Lung microvascular endothelial cell (primary cell): ENCODE measurements around the gene COL4A6. TPM values are rescaled to one million over a fixed set of nuclear protein-coding genes. Genes with fewer than 3 reads are reported as not detected.

Source experiments
- DNase-seq, 2 donors: peaks; one replicate each; pipeline versions ENCODE4 v3.0.0 to v3.0.0-alpha.2; 2010; ENCODE audit warnings: low read depth in 2 of 2
- total RNA-seq: library from RNA; depleted of rRNA; stranded (reverse); fragments of >200 nt; gene quantifications from 2 replicates; pipeline ENCODE4 v1.2.1, GENCODE V29; 2014

The COL4A6 gene
- total RNA-seq, 1 donor from 2014 or later: 0.20 TPM

- no peak for DNase-seq
These were observed 277.9 kb downstream of the COL4A6 start for GRCh38 chrX:108160309-108160708.

- no peak for DNase-seq
These were observed 279.1 kb downstream of the COL4A6 start for GRCh38 chrX:108159028-108159670.

GRCh38 chrX:108157628-108158027, 280.6 kb downstream of the COL4A6 start:
- no peak for DNase-seq

DNA sequence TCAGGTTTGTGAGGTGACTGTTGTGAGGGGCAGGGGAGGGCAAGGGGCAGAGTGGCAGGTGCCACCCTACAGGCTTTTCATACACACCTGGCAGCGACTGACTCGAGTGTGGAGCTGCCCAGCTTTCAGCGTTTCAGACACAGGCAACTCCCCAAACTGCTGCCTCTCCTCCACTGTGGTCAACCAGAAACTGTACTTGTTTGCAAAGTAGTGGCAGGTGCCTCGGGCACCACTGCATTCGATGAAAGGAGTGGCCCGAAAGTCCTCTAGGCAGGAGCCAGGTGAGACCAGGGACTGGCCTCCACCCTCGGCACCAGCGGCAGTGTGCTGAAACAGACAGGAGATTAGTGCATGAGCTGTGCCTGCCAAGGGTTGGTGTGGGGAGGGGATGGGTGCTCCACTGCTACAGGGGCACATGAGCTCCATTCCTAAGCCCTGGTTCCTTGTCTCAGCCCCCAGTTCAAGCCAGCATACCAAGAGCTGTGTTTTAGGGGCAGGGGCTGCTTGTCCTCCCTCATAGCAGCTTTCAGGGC, 281.2 kb downstream of the COL4A6 start:
- DNase-seq: no peak

DNA sequence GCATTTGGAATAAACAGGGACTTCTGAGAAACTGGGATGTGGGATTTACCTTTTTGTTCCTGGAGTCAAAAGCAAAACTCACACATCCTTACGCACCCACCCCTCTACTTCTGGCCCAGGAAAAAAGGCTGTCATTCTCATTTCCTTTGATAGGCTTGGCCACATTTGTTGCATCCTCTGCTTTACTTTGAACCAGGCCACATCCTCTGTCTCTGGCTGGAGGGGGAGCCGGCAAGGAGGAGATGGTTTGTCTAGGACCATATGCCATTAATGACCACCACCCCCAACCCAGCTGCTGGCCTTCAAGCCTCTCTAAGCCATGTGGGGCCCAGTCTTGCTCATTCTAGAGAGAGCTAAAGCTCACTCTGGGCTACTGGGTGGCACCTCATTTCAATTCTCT, 282.1 kb downstream of the COL4A6 start:
- no peak for DNase-seq

DNA sequence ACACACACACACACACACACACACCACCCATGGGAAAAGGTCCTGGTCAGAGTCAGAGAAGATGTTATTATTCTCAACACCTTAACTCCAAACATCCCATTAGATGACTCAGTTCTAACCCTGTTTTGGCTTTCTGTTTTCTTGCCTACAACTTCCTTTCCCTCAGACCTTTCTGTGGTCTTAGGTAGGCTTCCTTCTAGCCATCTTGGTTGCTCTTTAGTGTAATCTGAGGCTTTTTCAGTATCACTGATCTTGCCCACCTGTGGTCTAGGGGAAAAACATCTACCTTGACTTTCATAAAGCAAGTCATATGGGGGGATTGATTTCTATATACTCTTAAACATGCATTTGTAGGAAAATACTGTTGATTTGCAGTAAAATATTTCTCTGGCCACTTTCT, 289.7 kb downstream of the COL4A6 start:
- no peak for DNase-seq

DNA sequence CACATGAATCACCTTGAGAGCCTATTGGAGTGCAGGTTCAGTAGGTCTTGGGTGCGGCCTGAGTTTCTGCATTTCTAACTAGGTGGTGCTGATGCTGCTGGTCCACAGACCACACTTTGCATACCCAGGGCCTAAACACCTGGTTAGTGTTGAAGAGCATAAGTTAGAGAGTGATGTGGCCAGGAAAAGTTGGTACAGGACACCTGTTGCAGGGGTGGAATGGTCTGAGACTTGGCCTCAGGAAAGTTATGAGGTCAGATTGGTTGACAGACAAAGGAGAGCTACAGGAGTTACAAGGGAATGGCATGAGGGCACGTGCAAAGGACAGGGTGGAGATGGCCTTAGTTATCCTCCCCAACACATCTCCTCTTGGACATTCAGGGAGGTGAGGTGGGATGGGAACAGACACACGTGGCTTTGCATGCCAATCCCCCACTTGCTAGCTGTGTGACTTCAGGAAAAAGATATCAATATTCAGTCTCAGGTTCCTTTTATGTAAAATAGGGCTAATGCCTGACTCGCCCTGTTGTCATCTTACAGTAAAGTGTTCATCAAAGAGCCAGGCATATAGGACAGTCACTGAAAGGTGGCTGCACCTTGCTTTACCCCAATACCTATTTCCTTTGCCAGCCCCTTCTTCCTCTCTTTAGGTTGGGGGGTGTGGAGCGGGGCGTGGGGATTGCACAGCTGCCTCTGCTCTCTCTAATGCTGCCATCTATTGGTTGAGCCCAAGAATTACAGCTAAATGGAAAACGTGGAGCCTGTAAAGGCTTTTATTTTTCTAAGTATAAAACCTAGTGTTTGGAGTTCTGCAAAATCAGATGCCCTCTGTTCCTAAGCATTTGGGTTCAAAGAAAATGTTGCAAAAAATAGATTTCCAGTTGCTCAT, 299.2 kb downstream of the COL4A6 start:
- peak; percentile 18 to 31 for DNase-seq

DNA sequence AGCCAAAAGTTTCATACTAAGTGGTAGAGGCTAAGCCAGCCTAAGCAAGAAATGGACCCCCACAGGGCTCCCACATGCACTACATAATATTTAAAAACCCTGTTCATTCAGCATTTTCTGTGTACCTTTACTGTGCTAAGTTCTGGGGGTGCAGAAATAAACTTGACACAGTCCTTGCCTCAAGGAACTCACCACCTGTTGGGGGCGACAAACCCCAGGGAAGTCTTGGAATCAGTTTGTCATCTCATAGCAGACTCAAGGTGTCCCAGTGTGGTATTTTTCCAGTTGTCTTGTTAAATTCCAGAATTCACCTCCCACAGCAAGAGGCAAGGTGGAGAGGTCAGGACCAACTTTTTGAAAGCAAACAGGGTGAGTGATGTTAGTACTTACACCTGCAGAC, 303.5 kb downstream of the COL4A6 start:
- DNase-seq: no peak

GRCh38 chrX:108132876-108133275, 305.3 kb downstream of the COL4A6 start:
- DNase-seq: no peak

DNA sequence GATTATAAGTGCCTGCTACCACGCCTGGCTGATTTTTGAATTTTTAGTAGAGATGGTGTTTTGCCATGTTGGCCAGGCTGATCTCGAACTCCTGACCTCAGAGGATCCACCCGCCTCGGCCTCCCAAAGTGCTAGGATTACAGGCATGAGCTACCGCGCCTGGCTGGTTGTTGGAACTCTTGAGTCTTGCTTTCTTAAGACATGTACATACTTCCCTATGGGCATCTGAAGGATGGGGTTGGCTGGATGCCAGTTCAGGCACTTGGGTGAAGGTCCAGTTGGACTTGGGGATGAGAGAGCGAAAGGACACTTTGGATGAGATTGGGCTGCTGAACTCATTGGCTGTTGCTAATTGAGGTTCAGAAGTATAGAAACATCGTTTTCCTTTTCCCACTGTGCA, 306.2 kb downstream of the COL4A6 start:
- DNase-seq: no peak

- DNase-seq: peak in 1 of 2 donors; percentile 94
These were observed 306.8 kb downstream of the COL4A6 start for GRCh38 chrX:108131471-108131870.

DNA sequence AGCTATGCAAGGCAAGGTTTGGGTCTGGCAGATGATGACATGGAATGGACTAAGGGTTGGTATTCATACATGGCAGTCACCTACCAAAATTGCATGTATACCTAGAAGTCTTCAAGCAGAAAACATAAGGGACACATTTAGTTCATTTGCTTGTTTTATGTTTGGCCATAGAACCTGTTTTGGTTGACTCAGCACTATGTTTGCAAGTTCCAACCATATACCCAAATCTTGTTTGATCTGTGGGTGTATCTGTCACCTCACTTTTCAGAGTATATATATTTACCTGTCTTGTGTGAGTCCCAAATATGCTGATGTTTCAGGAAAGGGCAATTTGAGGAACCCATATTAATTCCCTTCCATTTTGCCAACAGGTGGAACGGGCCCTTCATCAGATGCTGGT, 307.3 kb downstream of the COL4A6 start:
- no peak for DNase-seq

- no peak for DNase-seq
These were observed 311.1 kb downstream of the COL4A6 start for GRCh38 chrX:108127152-108127551.

DNA sequence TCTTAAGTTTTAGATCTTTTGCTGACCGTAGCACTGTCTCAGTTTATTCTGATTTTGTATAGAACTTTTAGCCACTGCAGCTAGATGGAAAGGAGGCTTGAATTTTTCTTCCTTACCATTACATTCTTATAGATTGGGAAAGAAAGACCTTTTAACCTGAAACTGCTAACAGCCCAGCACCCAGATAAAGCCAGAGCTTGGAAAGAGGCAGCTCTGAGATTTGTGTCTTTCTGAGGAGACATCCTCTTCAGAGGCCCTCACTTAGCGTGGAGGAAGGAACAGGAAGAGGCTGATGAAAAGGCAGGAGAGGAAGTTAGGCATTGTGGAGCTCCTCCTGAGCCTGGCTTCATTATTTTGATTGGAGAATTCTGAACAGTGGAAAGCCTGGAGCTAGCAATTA, 311.6 kb downstream of the COL4A6 start:
- no peak for DNase-seq

- no peak for DNase-seq
These were observed 314.4 kb downstream of the COL4A6 start for GRCh38 chrX:108123591-108124366.

- DNase-seq: peak in 1 of 2 donors; percentile 41
These were observed 315.5 kb downstream of the COL4A6 start for GRCh38 chrX:108122748-108123147.

DNA sequence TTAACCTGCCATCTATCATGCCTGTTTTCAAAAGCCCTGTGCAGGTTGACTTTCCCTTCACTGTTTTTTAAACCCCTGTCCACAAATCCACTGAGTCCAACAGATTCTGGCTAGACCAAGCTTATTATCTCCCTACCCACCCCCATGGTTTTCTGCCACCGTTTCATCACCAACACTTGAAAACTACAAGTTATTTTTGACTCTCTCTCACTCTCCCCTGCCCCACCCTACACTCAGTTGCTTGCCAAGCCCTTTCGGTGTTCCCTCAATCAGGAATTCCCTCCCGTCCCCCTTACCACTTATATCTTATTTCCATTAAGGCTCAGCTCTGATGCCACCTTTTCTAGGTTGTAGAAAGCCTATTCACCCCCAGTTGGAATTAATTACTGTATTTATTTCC, 316.9 kb downstream of the COL4A6 start:
- DNase-seq: no peak

DNA sequence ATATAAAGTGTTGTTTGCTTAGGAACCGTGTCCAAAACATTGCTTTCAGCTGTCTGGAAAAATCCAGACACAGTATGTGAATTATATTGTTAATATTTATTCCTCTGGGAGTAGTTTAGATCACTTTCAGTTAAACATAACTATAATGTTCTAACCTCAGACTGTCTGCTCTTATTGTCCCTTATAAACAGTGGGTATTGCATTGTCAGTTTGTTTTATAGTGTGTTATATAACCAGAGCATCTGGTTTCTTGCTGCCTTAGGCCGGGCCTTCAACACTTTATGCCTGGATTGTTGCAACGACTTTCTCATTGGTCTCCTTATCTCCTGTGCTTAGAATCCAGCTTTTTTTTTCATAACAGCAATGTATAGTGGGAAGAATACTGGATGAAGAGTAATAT, 320.2 kb downstream of the COL4A6 start:
- no peak for DNase-seq

GRCh38 chrX:108114541-108114940, 323.7 kb downstream of the COL4A6 start:
- no peak for DNase-seq
